ENCODE results near the gene PPP1R12C.

DNA sequence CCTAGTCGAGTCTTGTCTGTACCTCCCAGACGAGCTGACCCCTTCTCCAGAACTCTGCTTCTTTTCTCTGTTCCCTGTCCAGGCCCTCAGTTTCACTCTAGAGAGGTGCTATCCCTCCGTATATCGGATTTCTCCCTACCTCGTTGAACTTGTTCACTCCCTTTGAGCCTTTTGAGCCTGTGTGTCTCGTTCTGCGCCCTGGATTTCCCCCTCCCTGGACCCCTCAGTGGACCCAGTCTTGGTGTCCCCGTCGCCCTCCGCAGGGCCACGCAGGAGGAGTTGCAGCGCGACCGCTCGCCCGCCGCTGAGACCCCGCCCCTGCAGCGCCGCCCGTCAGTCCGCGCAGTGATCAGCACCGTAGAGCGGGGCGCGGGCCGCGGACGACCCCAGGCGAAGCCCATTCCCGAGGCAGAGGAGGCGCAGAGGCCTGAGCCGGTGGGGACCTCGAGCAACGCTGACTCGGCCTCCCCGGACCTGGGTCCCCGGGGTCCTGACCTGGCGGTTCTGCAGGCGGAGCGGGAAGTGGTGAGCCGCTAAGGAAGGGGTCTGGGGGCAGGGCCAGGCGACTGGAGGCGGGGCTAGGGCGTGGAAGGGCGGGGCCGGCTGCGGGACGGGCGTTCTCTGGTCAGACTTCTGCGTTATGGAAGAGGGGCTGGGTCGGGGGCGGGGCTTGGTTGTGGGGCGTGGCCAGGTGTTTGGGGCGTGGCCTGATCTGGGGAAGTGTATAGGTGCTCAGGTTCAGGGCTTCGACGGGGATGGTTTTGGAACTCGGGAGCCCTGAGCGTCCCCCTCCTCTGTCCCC, 36.3 kb downstream of the PPP1R12C start:
- TF ChIP-seq, protein P1, sequence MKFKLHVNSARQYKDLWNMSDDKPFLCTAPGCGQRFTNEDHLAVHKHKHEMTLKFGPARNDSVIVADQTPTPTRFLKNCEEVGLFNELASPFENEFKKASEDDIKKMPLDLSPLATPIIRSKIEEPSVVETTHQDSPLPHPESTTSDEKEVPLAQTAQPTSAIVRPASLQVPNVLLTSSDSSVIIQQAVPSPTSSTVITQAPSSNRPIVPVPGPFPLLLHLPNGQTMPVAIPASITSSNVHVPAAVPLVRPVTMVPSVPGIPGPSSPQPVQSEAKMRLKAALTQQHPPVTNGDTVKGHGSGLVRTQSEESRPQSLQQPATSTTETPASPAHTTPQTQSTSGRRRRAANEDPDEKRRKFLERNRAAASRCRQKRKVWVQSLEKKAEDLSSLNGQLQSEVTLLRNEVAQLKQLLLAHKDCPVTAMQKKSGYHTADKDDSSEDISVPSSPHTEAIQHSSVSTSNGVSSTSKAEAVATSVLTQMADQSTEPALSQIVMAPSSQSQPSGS (IDR thresholded peaks at IDR 0.05; ENCODE audit: low read length): no peak
- TF ChIP-seq, protein P2, sequence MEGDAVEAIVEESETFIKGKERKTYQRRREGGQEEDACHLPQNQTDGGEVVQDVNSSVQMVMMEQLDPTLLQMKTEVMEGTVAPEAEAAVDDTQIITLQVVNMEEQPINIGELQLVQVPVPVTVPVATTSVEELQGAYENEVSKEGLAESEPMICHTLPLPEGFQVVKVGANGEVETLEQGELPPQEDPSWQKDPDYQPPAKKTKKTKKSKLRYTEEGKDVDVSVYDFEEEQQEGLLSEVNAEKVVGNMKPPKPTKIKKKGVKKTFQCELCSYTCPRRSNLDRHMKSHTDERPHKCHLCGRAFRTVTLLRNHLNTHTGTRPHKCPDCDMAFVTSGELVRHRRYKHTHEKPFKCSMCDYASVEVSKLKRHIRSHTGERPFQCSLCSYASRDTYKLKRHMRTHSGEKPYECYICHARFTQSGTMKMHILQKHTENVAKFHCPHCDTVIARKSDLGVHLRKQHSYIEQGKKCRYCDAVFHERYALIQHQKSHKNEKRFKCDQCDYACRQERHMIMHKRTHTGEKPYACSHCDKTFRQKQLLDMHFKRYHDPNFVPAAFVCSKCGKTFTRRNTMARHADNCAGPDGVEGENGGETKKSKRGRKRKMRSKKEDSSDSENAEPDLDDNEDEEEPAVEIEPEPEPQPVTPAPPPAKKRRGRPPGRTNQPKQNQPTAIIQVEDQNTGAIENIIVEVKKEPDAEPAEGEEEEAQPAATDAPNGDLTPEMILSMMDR (IDR thresholded peaks at IDR 0.05 in 2 of 3, conservative IDR thresholded peaks at IDR 0.05 in 1 of 3; ENCODE audit: control insufficient read depth in 2 of 3, extremely low read depth in 1 of 3, insufficient read depth in 1 of 3, low read depth in 3 of 3, low read length in 3 of 3): 0 out of 6 replicates have a peak, but pooled peaks of 1 of the 3 experiments have one; percentile 0
- TF ChIP-seq POLR2A (IDR thresholded peaks at IDR 0.05; ENCODE audit: low read depth, low read length): peak; percentile 34; the same call in 1 of the 2 replicates
- TF ChIP-seq, protein P3, sequence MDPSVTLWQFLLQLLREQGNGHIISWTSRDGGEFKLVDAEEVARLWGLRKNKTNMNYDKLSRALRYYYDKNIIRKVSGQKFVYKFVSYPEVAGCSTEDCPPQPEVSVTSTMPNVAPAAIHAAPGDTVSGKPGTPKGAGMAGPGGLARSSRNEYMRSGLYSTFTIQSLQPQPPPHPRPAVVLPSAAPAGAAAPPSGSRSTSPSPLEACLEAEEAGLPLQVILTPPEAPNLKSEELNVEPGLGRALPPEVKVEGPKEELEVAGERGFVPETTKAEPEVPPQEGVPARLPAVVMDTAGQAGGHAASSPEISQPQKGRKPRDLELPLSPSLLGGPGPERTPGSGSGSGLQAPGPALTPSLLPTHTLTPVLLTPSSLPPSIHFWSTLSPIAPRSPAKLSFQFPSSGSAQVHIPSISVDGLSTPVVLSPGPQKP (IDR thresholded peaks at IDR 0.05; ENCODE audit: low read depth, low read length): no peak
- TF ChIP-seq GATAD2B (conservative IDR thresholded peaks at IDR 0.05; ENCODE audit: low read depth): peak; percentile 35; the same call in 1 of the 2 replicates
- TF ChIP-seq SMAD1 (IDR thresholded peaks at IDR 0.05; ENCODE audit: low read depth, partially characterized antibody): no peak
- no peak for TF ChIP-seq TCF7 (IDR thresholded peaks at IDR 0.05; ENCODE audit: borderline replicate concordance)
- TF ChIP-seq WRNIP1 (IDR thresholded peaks at IDR 0.05; ENCODE audit: borderline replicate concordance, low read depth, low read length): no peak
- TF ChIP-seq NFIC (IDR thresholded peaks at IDR 0.05; ENCODE audit: low read depth, low read length): no peak
- TF ChIP-seq, protein P4, sequence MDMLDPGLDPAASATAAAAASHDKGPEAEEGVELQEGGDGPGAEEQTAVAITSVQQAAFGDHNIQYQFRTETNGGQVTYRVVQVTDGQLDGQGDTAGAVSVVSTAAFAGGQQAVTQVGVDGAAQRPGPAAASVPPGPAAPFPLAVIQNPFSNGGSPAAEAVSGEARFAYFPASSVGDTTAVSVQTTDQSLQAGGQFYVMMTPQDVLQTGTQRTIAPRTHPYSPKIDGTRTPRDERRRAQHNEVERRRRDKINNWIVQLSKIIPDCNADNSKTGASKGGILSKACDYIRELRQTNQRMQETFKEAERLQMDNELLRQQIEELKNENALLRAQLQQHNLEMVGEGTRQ (IDR thresholded peaks at IDR 0.05; ENCODE audit: borderline replicate concordance, low read depth, low read length): no peak
- TF ChIP-seq MYC (IDR thresholded peaks at IDR 0.05; ENCODE audit: insufficient read depth, insufficient read length, insufficient replicate concordance, low read length, severe bottlenecking): no peak
